GM19467 (cell line): ENCODE measurements around the gene RAB5IF.

Source experiments
- ATAC-seq: cut with Tn5 transposase; IDR thresholded peaks from one replicate; pipeline ENCODE4 v1.9.1; 2021; ENCODE audit warnings: mild to moderate bottlenecking, moderate library complexity; ENCODE audit not compliant: unreplicated experiment

RAB5IF gene

DNA sequence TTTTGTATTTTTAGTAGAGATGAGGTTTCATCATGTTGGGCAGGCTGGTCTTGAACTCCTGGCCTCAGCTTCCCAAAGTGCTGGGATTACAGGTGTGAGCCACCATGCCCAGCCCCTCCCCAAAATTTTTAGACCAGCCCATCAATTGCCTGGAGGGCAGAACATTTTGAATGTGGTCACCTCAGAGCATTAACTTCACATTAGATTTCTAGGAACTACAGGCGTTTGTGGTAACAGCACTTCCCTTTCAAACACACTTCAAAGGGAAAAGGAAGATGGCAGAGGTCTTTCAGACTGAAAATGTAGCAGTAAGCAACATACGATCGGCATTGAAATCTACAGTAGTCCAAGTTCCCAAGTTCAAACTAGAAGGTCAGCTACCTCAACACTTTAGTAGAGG is 52.7 kb downstream of the RAB5IF start:
- no peak for ATAC-seq
